GM12892 (cell line): ENCODE results near the gene PAQR3.
"Not testable (repeated sequence)": the region's sequence is repeated elsewhere in the genome, so short reads cannot be mapped to it uniquely, and the experiment has no call there.

ENCODE experiments used
- DNase-seq: peaks from one replicate; pipeline ENCODE4 v3.0.0; 2011; ENCODE audit not compliant: insufficient read length
- FAIRE-seq: peaks from 2 replicates; lab custom pipeline; 2011; peaks lifted over from hg19 to GRCh38; lab: Jason Lieb, UNC
- POLR2A ChIP-seq: IDR thresholded peaks from 2 replicates; pipeline ENCODE4 v1.6.1; 2011; ENCODE audit warnings: low read depth, low read length, control low read depth
- POLR2AphosphoS5 ChIP-seq: IDR thresholded peaks from 2 replicates; pipeline ENCODE4 v1.6.1; 2011; ENCODE audit warnings: low read depth, low read length, control low read depth
- TAF1 ChIP-seq: IDR thresholded peaks from 2 replicates; pipeline ENCODE4 v1.6.1; 2011; ENCODE audit warnings: low read depth, mild to moderate bottlenecking, control low read depth, low read length, borderline replicate concordance

Gene PAQR3

DNA sequence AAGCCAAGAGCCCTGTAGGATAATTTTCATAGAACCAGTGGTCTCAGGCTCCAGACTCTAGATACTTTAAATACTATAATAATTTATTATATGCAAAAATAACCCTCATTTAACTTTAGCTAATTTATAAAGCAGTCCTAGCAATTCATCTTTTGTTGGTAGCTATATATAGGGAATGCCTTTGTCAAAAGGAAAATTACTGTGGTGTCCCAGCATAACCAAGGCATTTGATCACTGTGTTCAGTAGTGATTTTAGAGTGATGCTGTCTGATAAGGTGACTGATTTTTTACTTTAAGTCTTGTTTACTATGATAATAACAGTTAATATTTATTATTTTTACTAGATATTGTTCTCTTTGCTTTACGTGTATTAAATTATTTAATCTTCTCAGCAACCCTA lies 61.2 kb downstream of the PAQR3 start:
- FAIRE-seq (no peak), DNase-seq (no peak)
- TF ChIP-seq POLR2AphosphoS5 (no peak), POLR2A (no peak), TAF1 (no peak)

DNA sequence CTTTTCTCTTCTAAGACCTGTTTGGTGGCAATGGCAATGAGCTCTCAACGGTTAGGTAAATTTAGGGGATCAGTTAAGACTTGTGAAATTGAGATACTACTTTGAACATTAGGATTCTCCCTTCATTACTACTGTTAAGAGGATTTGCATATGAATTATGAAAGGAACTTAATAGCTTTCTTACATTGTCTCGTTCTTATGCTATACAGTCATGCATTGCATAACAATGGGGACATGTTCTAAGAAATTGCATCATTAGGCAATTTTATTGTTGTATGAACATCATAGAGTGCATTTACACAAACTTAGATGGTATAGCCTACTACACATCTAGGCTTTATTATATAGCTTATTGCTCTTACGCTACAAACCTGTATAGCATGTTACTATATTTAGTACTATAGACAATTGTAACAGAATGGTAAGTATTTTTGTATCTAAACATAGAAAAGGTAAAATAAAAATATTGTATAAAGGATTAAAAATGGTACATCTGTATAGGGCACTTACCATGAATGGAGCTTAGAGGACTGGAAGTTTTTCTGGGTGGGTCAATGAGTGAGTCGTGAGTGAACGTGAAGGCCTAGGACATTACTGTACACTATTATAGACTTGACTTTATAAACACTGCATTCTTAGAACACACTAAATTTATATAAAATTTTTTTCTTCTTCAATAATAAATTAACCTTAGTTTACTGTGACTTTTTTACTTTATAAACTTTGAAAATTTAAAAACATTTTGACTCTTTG lies 62.5 kb downstream of the PAQR3 start:
- DNase-seq (no peak), FAIRE-seq (no peak)
- TF ChIP-seq TAF1 (no peak), POLR2A (no peak), POLR2AphosphoS5 (no peak)

DNA sequence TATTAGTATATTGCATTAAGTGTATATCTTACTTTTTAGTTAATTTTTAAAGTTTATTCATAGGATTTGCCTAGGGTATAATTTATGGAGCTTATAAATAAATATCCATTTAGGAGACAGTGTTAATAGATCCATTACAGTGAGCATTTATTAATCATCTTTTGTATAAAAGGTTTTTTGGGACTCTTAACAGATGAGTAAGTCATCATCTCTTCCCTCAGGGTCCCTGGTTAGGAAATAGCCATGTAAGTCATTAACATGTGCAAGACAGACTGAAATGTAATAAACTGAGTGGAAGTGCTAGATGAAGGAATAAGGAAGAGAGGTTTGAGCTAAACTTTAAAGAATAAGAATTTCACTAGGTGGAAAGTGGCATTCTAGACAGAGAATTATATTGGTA lies 69.2 kb downstream of the PAQR3 start:
- DNase-seq (no peak), FAIRE-seq (no peak)
- no peak for TF ChIP-seq POLR2AphosphoS5
- TF ChIP-seq TAF1 = no peak
- TF ChIP-seq POLR2A = no peak

DNA sequence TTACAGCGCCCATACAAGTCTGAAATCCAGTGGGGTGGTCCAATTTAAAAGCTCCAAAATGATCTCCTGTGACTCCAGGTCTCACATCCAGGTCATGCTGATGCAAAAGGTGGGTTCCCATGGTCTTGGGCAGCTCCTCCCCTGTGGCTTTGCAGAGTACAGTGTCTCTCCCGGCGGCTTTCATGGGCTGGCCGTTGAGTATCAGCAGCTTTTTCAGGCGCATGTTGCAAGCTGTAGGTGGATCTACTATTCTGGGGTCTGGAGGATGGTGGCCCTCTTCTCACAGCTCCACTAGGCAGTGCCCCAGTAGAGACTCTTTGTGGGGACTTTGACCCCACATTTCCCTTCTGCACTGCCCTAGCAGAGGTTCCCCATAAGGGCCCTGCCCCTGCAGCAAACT lies 70.5 kb downstream of the PAQR3 start:
- DNase-seq, FAIRE-seq: not testable (repeated sequence)

DNA sequence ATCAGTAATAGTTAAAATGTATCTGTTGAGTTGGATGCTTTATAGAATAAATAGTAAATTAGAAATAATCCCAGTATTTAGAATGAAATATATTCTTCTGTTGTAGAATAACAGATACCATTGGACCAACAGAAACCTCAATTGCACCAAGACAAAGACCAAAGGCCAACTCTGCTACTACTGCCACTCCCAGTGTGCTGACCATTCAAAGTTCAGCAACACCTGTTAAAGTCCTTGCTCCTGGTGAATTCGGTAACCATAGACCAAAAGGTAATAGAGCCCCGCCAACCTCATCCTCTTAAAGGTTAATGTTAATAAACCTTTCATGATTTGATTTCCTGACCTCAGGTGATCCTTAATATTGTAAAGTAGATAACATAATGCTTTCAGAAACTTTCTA lies 73.8 kb downstream of the PAQR3 start:
- FAIRE-seq (no peak), DNase-seq (no peak)
- TF ChIP-seq POLR2AphosphoS5 (no peak), POLR2A (no peak), TAF1 (no peak)

DNA sequence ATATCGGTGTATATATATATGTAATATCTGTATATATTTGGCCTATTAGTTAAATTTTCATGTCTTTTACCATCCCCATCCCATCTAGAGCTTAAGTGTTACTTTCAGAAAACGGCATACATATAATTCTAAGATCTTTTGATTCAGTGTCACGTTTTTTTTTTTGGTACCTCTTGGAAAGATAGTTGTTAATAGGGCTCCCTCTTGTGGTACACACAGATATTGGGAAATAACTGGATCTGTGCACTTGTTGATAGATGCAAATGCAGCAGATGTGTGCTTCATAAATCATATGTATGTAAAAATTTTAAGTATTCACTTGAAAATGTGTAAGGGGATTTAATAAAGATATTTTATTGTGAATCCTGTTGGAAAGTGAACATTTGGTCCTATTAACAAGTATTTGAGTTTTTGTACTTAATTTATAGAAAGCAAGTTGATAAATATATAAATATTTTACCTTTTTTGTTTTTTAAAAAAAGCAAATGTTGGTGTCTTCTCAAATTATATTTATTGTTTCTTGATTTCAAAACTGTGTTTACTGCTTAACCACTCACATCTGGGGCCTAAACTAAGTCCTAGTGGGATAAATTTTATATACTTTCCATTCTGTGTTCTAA lies 74.7 kb downstream of the PAQR3 start:
- no peak for TF ChIP-seq TAF1
- no peak for TF ChIP-seq POLR2AphosphoS5
- no peak for TF ChIP-seq POLR2A
- peak; percentile 75 for FAIRE-seq
- no peak for DNase-seq

DNA sequence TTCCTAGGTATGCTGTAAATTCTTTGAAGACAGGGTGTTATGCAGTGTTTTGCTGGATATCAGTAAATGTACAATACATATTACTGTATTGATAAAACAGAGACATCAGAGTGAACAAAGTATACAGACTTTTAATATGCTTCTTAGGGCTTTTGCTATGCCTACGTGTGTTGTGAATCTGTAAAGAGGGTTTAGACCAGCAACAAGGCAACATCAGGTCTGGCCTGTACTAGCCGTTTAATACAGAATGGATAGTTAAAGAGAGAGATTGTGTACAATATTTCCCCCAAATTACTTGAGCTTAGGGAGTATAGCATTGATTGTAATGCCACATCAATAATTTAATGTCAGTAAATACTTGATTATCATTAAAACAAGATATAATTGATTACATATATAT lies 75.2 kb downstream of the PAQR3 start:
- FAIRE-seq (no peak), DNase-seq (no peak)
- TF ChIP-seq POLR2A = no peak
- no peak for TF ChIP-seq TAF1
- TF ChIP-seq POLR2AphosphoS5 = no peak

DNA sequence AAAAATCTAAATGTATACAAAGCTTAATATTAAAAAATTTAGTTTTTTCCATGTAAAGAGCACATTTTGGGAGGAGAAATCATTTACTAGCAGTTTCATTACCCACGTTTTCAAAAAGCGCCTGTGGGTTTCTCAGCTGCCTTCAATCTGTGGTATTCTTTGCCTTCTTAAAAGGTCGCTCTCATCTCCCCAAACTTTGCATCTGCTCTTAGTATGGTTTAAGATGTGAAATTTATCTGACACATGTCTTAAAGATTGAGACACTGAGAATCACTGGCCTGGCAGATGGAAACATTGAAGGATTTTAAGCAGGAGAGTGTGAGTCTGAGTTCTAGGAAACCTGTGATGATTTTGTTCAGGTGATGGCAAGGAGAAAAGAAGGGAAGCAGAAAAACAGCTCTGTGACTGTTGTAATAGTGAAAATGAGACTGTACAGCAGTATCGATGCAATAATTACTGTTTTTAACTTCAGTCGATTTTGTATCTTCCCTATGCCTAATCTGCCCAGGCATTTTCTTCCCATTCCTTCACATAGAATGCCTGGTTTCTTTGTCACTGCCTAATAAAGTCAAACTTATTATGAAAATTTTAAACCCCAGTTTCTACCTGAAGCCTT lies 75.9 kb downstream of the PAQR3 start:
- DNase-seq = no peak
- no peak for TF ChIP-seq POLR2AphosphoS5
- TF ChIP-seq POLR2A = no peak
- no peak for TF ChIP-seq TAF1
- FAIRE-seq = peak; percentile 76

DNA sequence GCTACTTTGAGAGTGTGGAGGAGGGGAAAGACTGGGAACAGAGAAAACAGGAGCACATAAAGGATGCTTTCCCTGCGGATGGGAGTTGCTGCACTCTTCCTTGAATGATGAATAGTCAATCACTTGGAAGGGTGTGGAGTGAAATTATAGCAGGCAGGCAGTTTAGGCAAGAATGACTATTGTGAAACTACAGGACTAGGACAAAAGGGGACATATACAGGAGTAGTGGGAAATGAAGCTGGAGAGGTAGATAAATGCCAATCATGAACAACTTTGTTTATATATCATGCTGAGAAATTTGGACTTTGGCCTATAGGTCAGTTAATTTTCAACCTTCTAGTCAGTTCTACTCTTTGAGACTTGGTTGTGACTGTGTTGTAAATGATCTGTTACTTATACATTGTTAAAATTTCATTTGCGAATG lies 76.9 kb downstream of the PAQR3 start:
- DNase-seq = no peak
- FAIRE-seq = no peak
- TF ChIP-seq POLR2AphosphoS5 = no peak
- TF ChIP-seq POLR2A = no peak
- no peak for TF ChIP-seq TAF1
